Measurements from ENCODE around the gene TRAF2.

DNA sequence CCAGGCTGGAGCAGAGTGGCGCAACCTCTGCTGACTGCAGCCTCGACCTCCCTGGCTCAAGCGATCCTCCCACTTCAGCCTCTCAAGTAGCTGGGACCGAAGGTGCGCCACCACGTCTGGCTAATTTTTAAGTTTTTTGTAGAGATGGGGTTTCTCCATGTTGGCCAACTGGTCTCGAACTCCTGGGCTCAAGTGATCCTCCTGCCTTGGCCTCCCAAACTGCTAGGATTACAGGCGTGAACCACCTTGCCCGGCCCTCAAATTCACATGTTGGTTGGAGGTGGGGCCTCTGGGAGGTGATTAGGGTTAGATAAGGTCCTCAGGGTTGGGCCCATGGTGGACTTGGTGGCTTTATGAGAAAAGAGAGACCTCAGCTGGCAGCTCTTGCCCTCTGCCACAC, 75.8 kb downstream of the TRAF2 start:
- TF ChIP-seq CTCF (IDR thresholded peaks at IDR 0.05): no peak
- no peak for TF ChIP-seq ZFX (IDR thresholded peaks at IDR 0.05; ENCODE audit: borderline replicate concordance)
